RWPE2 (cell line): Measurements from ENCODE around the gene NACC2.

Source experiments
- ATAC-seq: fragments of 200-7000 bp; cut with Tn5 transposase; 3 replicates; pipeline ENCODE4 v1.9.1; 2021; ENCODE audit warnings: low read depth
- DNase-seq: peaks from one replicate; pipeline ENCODE4 v3.0.0-alpha.2; 2020; ENCODE audit warnings: low spot score
- H3K27ac ChIP-seq: fragments of 450-650 bp; 2 replicates; pipeline ENCODE4 v1.5.1; 2017; ENCODE audit warnings: mild to moderate bottlenecking; ENCODE audit not compliant: poor library complexity, severe bottlenecking
- H3K27me3 ChIP-seq: fragments of 250-450 bp; sonication (Bioruptor Pico); 2 replicates; pipeline ENCODE4 v1.5.1; 2021; ENCODE audit warnings: mild to moderate bottlenecking, moderate library complexity; ENCODE audit not compliant: insufficient read depth, poor library complexity, severe bottlenecking
- H3K36me3 ChIP-seq: fragments of 250-450 bp; sonication (Bioruptor Pico); 2 replicates; pipeline ENCODE4 v1.5.1; 2020; ENCODE audit warnings: low read depth, mild to moderate bottlenecking, moderate library complexity
- H3K4me1 ChIP-seq: fragments of 250-450 bp; sonication (Bioruptor Pico); 2 replicates; pipeline ENCODE4 v1.5.1; 2021; ENCODE audit warnings: mild to moderate bottlenecking, moderate library complexity; ENCODE audit not compliant: insufficient read depth, poor library complexity, severe bottlenecking
- H3K4me3 ChIP-seq: fragments of 250-450 bp; sonication (Bioruptor Pico); 2 replicates; pipeline ENCODE4 v1.5.1; 2021; ENCODE audit warnings: mild to moderate bottlenecking, moderate library complexity; ENCODE audit not compliant: severe bottlenecking
- H3K9me3 ChIP-seq: fragments of 250-450 bp; sonication (Bioruptor Pico); 2 replicates; pipeline ENCODE4 v1.5.1; 2021; ENCODE audit warnings: mild to moderate bottlenecking, moderate library complexity; ENCODE audit not compliant: severe bottlenecking
- CTCF ChIP-seq: fragments of 450-650 bp; IDR thresholded peaks from one replicate; pipeline ENCODE4 v1.5.1; 2017; ENCODE audit warnings: mild to moderate bottlenecking, moderate library complexity; ENCODE audit not compliant: poor library complexity, severe bottlenecking

Gene NACC2

GRCh38 chr9:135962696-135963307 lies 132.3 kb downstream of the NACC2 start:
- TF ChIP-seq CTCF: no peak
- no peak overlapping the region for H3K27ac ChIP-seq
- ATAC-seq (no peak), DNase-seq (peak; percentile 28)
- no peaks in the 10 kb centered on the region; the same call in 1 of the 2 replicates for H3K36me3 ChIP-seq
- H3K9me3 ChIP-seq: no peaks in the 10 kb centered on the region
- no peaks in the 10 kb centered on the region for H3K4me1 ChIP-seq
- H3K27me3 ChIP-seq: no peaks in the 10 kb centered on the region
- no peak overlapping the region for H3K4me3 ChIP-seq

- Histone ChIP-seq H3K4me1 (no peaks in the 10 kb centered on the region), H3K27me3 (no peaks in the 10 kb centered on the region), H3K27ac (no peak overlapping the region), H3K4me3 (no peak overlapping the region), H3K36me3 (no peaks in the 10 kb centered on the region; the same call in 1 of the 2 replicates), H3K9me3 (no peaks in the 10 kb centered on the region)
- no peak for ATAC-seq
- DNase-seq: no peak
- TF ChIP-seq CTCF: no peak
Measured at GRCh38 chr9:135961811-135962695, 133.0 kb downstream of the NACC2 start.

- Histone ChIP-seq H3K36me3 (no peaks in the 10 kb centered on the region; the same call in 1 of the 2 replicates), H3K4me3 (peak within 1 kb of the TSS; percentile 71), H3K9me3 (no peaks in the 10 kb centered on the region), H3K4me1 (no peaks in the 10 kb centered on the region), H3K27ac (peak within 1 kb of the TSS; percentile 52), H3K27me3 (no peaks in the 10 kb centered on the region)
- peak; percentile 30 for TF ChIP-seq CTCF
- ATAC-seq (peak; percentile 79), DNase-seq (peak; percentile 93)
Measured at GRCh38 chr9:135961277-135961715, 133.8 kb downstream of the NACC2 start, which contains the start of gene UBAC1. Gene UBAC1 (minus strand): TSS chr9:135961373. CDS start chr9:135961162, 211 bp downstream.

GRCh38 chr9:135960411-135961276 lies 134.4 kb downstream of the NACC2 start:
- DNase-seq (peak; percentile 65), ATAC-seq (peak; percentile 48)
- Histone ChIP-seq H3K36me3 (no peaks in the 10 kb centered on the region; the same call in 1 of the 2 replicates), H3K27me3 (no peaks in the 10 kb centered on the region), H3K9me3 (no peaks in the 10 kb centered on the region), H3K4me3 (peak overlapping the region; percentile 71), H3K4me1 (no peaks in the 10 kb centered on the region), H3K27ac (peak overlapping the region; percentile 52)
- TF ChIP-seq CTCF: no peak
